MM.1S (cell line): ENCODE results near the gene PRKAR2B.
A peak's percentile ranks its signal among the peaks of the same experiment; 100 is the strongest.

Source experiments
- DNase-seq: peaks from one replicate; pipeline ENCODE4 v3.0.0-alpha.2; 2015
- H2AFZ ChIP-seq: fragments of 300-600 bp; sonication (generic); 2 replicates; pipeline ENCODE4 v1.6.0; 2016; ENCODE audit warnings: antibody characterized with exemption, low read length
- H3F3A ChIP-seq: fragments of 300-600 bp; sonication (generic); 2 replicates; pipeline ENCODE4 v1.6.1; 2016; ENCODE audit warnings: mild to moderate bottlenecking, antibody characterized with exemption, low read length, moderate library complexity, mixed read lengths; ENCODE audit not compliant: insufficient read depth
- H3K27ac ChIP-seq: fragments of 300-600 bp; sonication (generic); 2 replicates; pipeline ENCODE4 v1.5.1; 2016; ENCODE audit warnings: mild to moderate bottlenecking, low read length
- H3K27me3 ChIP-seq: fragments of 300-600 bp; sonication (generic); replicated peaks from 2 replicates; pipeline ENCODE4 v1.6.0; 2016; ENCODE audit warnings: low read length; ENCODE audit not compliant: insufficient read depth
- H3K36me3 ChIP-seq: fragments of 300-600 bp; sonication (generic); replicated peaks from 2 replicates; pipeline ENCODE4 v1.6.1; 2016; ENCODE audit warnings: mild to moderate bottlenecking, low read length, mixed read lengths; ENCODE audit not compliant: insufficient read depth
- H3K4me1 ChIP-seq: fragments of 300-600 bp; sonication (generic); 2 replicates; pipeline ENCODE4 v1.6.1; 2016; ENCODE audit warnings: low read length, mixed read lengths
- H3K4me2 ChIP-seq: fragments of 300-600 bp; sonication (generic); 2 replicates; pipeline ENCODE4 v1.6.0; 2016; ENCODE audit warnings: low read depth, low read length
- H3K4me3 ChIP-seq: fragments of 300-600 bp; sonication (generic); 2 replicates; pipeline ENCODE4 v1.5.1; 2016; ENCODE audit warnings: low read length, mixed read lengths
- H3K79me2 ChIP-seq: fragments of 300-600 bp; sonication (generic); 2 replicates; pipeline ENCODE4 v1.6.1; 2016; ENCODE audit warnings: mixed run types, low read length, mixed read lengths
- H3K9ac ChIP-seq: fragments of 300-600 bp; sonication (generic); 2 replicates; pipeline ENCODE4 v1.6.1; 2016; ENCODE audit warnings: low read length, mixed read lengths
- H3K9me2 ChIP-seq: fragments of 300-600 bp; sonication (generic); replicated peaks from 2 replicates; pipeline ENCODE4 v1.6.1; 2016; ENCODE audit warnings: mild to moderate bottlenecking, low read length, mixed read lengths; ENCODE audit not compliant: insufficient read depth
- H3K9me3 ChIP-seq: fragments of 300-600 bp; sonication (generic); replicated peaks from 2 replicates; pipeline ENCODE4 v1.6.1; 2016; ENCODE audit warnings: mild to moderate bottlenecking, low read length, mixed read lengths; ENCODE audit not compliant: insufficient read depth
- H4K20me1 ChIP-seq: fragments of 300-600 bp; sonication (generic); 2 replicates; pipeline ENCODE4 v1.6.1; 2016; ENCODE audit warnings: mild to moderate bottlenecking, low read length, moderate library complexity, mixed read lengths; ENCODE audit not compliant: insufficient read depth
- CTCF ChIP-seq: fragments of 300-600 bp; sonication (generic); IDR thresholded peaks from 2 replicates; pipeline ENCODE4 v1.5.1; 2016; ENCODE audit warnings: antibody characterized with exemption, low read length, mixed read lengths
- EZH2 ChIP-seq: fragments of 300-600 bp; sonication (generic); optimal IDR thresholded peaks from 2 replicates; pipeline ENCODE3; 2017; ENCODE audit warnings: low read depth, mild to moderate bottlenecking, antibody characterized with exemption, low read length, mixed read lengths
- EZH2phosphoT487 ChIP-seq: fragments of 300-600 bp; sonication (generic); IDR thresholded peaks from 2 replicates; pipeline ENCODE4 v1.6.1; 2018; ENCODE audit warnings: antibody characterized with exemption, low read length

PRKAR2B gene

GRCh38 chr7:107207459-107207858 lies 163.0 kb downstream of the PRKAR2B start:
- Histone ChIP-seq H3K27ac (peak overlapping the region; percentile 1; the same call in 1 of the 2 replicates), H3K9me2 (no peaks in the 10 kb centered on the region), H3K9ac (no peak overlapping the region), H3F3A (no peaks in the 10 kb centered on the region), H3K36me3 (0 out of 2 replicates have a peak, but pooled peaks cover 5% of the 10 kb centered on the region), H3K4me3 (no peak overlapping the region), H3K4me2 (no peak overlapping the region), H3K9me3 (no peaks in the 10 kb centered on the region), H3K27me3 (no peaks in the 10 kb centered on the region), H4K20me1 (no peaks in the 10 kb centered on the region), H3K79me2 (no peaks in the 10 kb centered on the region), H3K4me1 (peaks cover 13% of the 10 kb centered on the region), H2AFZ (no peak overlapping the region)
- DNase-seq = no peak
- TF ChIP-seq EZH2phosphoT487 (no peak), CTCF (no peak), EZH2 (no peak)

- no peak overlapping the region for H2AFZ ChIP-seq
- H3K9me2 ChIP-seq = no peaks in the 10 kb centered on the region
- H3F3A ChIP-seq = no peaks in the 10 kb centered on the region
- peak; percentile 46 for DNase-seq
- H3K27me3 ChIP-seq = no peaks in the 10 kb centered on the region
- H4K20me1 ChIP-seq = no peaks in the 10 kb centered on the region
- H3K4me1 ChIP-seq = peaks cover 13% of the 10 kb centered on the region
- no peak overlapping the region for H3K9ac ChIP-seq
- peak overlapping the region; percentile 1; the same call in 1 of the 2 replicates for H3K27ac ChIP-seq
- H3K9me3 ChIP-seq = no peaks in the 10 kb centered on the region
- H3K4me2 ChIP-seq = no peak overlapping the region
- no peak overlapping the region for H3K4me3 ChIP-seq
- TF ChIP-seq EZH2phosphoT487 (no peak), EZH2 (no peak), CTCF (no peak)
- H3K79me2 ChIP-seq = no peaks in the 10 kb centered on the region
- no peaks in the 10 kb centered on the region for H3K36me3 ChIP-seq
Measured at GRCh38 chr7:107208024-107208521, 163.6 kb downstream of the PRKAR2B start.

- no peak overlapping the region for H2AFZ ChIP-seq
- peaks cover 13% of the 10 kb centered on the region for H3K4me1 ChIP-seq
- H3K9ac ChIP-seq = no peak overlapping the region
- no peak for DNase-seq
- no peaks in the 10 kb centered on the region for H3K9me3 ChIP-seq
- H3K36me3 ChIP-seq = no peaks in the 10 kb centered on the region
- no peak overlapping the region for H3K4me3 ChIP-seq
- no peaks in the 10 kb centered on the region for H3F3A ChIP-seq
- no peak overlapping the region for H3K4me2 ChIP-seq
- no peak for TF ChIP-seq CTCF
- no peak for TF ChIP-seq EZH2phosphoT487
- no peak for TF ChIP-seq EZH2
- no peaks in the 10 kb centered on the region for H3K27me3 ChIP-seq
- H3K9me2 ChIP-seq = no peaks in the 10 kb centered on the region
- no peaks in the 10 kb centered on the region for H4K20me1 ChIP-seq
- no peak overlapping the region; the same call in 1 of the 2 replicates for H3K27ac ChIP-seq
- H3K79me2 ChIP-seq = no peaks in the 10 kb centered on the region
Measured at GRCh38 chr7:107208563-107208962, 164.1 kb downstream of the PRKAR2B start.
